Measurements from ENCODE around the gene HOXA13.

HOXA13 gene

DNA sequence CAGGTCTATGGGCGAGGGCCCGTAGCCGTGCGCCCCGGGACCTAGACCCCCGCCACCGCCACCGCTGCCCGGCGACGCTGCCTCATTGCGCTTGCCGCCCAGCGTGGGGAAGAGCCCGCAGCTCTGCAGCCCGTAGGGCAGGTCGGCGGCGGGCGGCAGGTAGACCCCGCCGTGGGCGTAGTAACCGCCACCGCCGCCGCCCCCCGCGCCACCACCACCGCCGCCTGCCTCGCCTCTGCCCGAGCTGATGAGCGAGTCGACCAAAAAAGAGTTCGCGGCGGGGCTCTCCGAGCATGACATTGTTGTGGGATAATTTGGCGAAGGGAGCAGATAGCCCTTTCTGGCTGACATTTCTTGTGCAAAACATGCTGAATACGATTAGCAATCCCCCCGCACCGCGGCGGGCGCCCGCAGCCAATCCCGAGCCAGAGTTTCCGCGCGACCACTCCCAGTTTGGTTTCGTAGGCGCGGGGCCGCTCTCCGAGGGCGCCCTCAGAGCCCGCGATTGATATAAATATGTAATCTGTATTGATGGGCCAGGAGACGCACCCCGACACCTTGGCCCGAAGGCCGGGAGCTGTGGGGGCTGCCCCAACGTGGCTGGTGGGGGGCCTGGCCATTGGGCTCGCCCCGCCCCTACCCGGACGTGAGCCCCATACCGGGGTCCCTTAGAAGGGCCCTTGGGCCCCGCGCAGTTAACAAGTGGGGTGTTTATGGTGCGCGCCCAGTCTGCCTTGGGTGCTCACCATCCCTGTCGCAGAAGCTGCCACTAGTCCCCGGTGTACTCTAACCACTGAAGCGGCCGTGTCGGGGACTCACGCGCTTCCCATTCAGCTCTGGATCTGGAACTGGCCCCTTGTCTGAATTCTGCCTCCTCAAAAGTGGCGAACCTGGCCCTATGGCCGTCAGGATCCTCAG lies 25.7 kb downstream of the HOXA13 start, which contains the start of gene HOXA10 (continued):
- TF ChIP-seq ZNF544 (tag by site-specific recombination; IDR thresholded peaks at IDR 0.05) (no peak), ZNF19 (tag by site-specific recombination; IDR thresholded peaks at IDR 0.05; ENCODE audit: low read depth) (no peak), ZBTB17 (tag by site-specific recombination; IDR thresholded peaks at IDR 0.05) (no peak), ZFP37 (tag by site-specific recombination; IDR thresholded peaks at IDR 0.05) (no peak), EGR2 (tag by site-specific recombination; IDR thresholded peaks at IDR 0.05; ENCODE audit: low read depth) (peak; percentile 64; the same call in 1 of the 2 replicates), ZFP69B (tag by site-specific recombination; IDR thresholded peaks at IDR 0.05) (no peak), ZNF157 (tag by site-specific recombination; IDR thresholded peaks at IDR 0.05) (no peak), ZNF629 (tag by site-specific recombination; IDR thresholded peaks at IDR 0.05) (0 out of 2 replicates have a peak, but pooled peaks have one; percentile 25), ZNF658 (tag by site-specific recombination; IDR thresholded peaks at IDR 0.05) (no peak), ZSCAN30 (tag by site-specific recombination; IDR thresholded peaks at IDR 0.05) (peak; percentile 62; the same call in 1 of the 2 replicates), ZFP3 (tag by site-specific recombination; IDR thresholded peaks at IDR 0.05; ENCODE audit: low read depth) (no peak), BCL11A (tag by site-specific recombination; IDR thresholded peaks at IDR 0.05; ENCODE audit: low read depth) (no peak), KLF10 (tag by site-specific recombination; IDR thresholded peaks at IDR 0.05) (0 out of 2 replicates have a peak, but pooled peaks have one; percentile 21), SCRT2 (tag by site-specific recombination; IDR thresholded peaks at IDR 0.05) (peak; percentile 70), ZNF701 (tag by site-specific recombination; IDR thresholded peaks at IDR 0.05) (no peak), ZXDB (tag by site-specific recombination; IDR thresholded peaks at IDR 0.05) (peak; percentile 83), BCL11B (tag by site-specific recombination; IDR thresholded peaks at IDR 0.05; ENCODE audit: low read depth) (peak; percentile 46; the same call in 1 of the 2 replicates), ZNF510 (tag by site-specific recombination; IDR thresholded peaks at IDR 0.05; ENCODE audit: insufficient replicate concordance) (no peak), ZNF501 (tag by site-specific recombination; IDR thresholded peaks at IDR 0.05) (peak; percentile 25; the same call in 1 of the 2 replicates), ZNF341 (tag by site-specific recombination; IDR thresholded peaks at IDR 0.05; ENCODE audit: low read depth) (peak; percentile 52), ZNF169 (tag by site-specific recombination; IDR thresholded peaks at IDR 0.05) (no peak), ZNF2 (tag by site-specific recombination; IDR thresholded peaks at IDR 0.05) (no peak), ZNF394 (tag by site-specific recombination; IDR thresholded peaks at IDR 0.05; ENCODE audit: borderline replicate concordance) (peak; percentile 19; the same call in 1 of the 2 replicates), ZNF785 (tag by site-specific recombination; IDR thresholded peaks at IDR 0.05) (no peak), GLIS1 (tag by site-specific recombination; IDR thresholded peaks at IDR 0.05) (peak; percentile 59), IKZF3 (tag by site-specific recombination; IDR thresholded peaks at IDR 0.05) (no peak), HOXD13 (CRISPR knock-in tag; IDR thresholded peaks at IDR 0.05; ENCODE audit: borderline replicate concordance) (no peak), ZBTB8A (tag by site-specific recombination; IDR thresholded peaks at IDR 0.05) (peak; percentile 95), ZNF302 (tag by site-specific recombination; IDR thresholded peaks at IDR 0.05; ENCODE audit: low read depth) (no peak), ZBTB48 (tag by site-specific recombination; IDR thresholded peaks at IDR 0.05) (peak; percentile 63; the same call in 1 of the 2 replicates), KLF8 (tag by site-specific recombination; IDR thresholded peaks at IDR 0.05) (peak; percentile 66; the same call in 1 of the 2 replicates), OSR2 (tag by site-specific recombination; IDR thresholded peaks at IDR 0.05) (peak; percentile 19; the same call in 1 of the 2 replicates), ZNF366 (tag by site-specific recombination; conservative IDR thresholded peaks at IDR 0.05) (no peak), ZNF654 (tag by site-specific recombination; IDR thresholded peaks at IDR 0.05; ENCODE audit: low read depth) (no peak)
- TF ChIP-seq, protein P1, sequence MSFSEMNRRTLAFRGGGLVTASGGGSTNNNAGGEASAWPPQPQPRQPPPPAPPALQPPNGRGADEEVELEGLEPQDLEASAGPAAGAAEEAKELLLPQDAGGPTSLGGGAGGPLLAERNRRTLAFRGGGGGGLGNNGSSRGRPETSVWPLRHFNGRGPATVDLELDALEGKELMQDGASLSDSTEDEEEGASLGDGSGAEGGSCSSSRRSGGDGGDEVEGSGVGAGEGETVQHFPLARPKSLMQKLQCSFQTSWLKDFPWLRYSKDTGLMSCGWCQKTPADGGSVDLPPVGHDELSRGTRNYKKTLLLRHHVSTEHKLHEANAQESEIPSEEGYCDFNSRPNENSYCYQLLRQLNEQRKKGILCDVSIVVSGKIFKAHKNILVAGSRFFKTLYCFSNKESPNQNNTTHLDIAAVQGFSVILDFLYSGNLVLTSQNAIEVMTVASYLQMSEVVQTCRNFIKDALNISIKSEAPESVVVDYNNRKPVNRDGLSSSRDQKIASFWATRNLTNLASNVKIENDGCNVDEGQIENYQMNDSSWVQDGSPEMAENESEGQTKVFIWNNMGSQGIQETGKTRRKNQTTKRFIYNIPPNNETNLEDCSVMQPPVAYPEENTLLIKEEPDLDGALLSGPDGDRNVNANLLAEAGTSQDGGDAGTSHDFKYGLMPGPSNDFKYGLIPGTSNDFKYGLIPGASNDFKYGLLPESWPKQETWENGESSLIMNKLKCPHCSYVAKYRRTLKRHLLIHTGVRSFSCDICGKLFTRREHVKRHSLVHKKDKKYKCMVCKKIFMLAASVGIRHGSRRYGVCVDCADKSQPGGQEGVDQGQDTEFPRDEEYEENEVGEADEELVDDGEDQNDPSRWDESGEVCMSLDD (tag by site-specific recombination; IDR thresholded peaks at IDR 0.05): peak; percentile 77; the same call in 1 of the 2 replicates
- TF ChIP-seq, protein P2, sequence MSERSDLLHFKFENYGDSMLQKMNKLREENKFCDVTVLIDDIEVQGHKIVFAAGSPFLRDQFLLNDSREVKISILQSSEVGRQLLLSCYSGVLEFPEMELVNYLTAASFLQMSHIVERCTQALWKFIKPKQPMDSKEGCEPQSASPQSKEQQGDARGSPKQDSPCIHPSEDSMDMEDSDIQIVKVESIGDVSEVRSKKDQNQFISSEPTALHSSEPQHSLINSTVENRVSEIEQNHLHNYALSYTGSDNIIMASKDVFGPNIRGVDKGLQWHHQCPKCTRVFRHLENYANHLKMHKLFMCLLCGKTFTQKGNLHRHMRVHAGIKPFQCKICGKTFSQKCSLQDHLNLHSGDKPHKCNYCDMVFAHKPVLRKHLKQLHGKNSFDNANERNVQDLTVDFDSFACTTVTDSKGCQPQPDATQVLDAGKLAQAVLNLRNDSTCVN (tag by site-specific recombination; optimal IDR thresholded peaks at IDR 0.05): peak; percentile 41
- TF ChIP-seq, protein P3, sequence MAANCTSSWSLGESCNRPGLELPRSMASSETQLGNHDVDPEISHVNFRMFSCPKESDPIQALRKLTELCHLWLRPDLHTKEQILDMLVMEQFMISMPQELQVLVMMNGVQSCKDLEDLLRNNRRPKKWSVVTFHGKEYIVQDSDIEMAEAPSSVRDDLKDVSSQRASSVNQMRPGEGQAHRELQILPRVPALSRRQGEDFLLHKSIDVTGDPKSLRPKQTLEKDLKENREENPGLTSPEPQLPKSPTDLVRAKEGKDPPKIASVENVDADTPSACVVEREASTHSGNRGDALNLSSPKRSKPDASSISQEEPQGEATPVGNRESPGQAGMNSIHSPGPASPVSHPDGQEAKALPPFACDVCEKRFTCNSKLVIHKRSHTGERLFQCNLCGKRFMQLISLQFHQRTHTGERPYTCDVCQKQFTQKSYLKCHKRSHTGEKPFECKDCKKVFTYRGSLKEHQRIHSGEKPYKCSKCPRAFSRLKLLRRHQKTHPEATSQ (tag by site-specific recombination; IDR thresholded peaks at IDR 0.05): no peak
